Body of pancreas (tissue), 4 donors: ENCODE data around the gene RAP1B.

Experiments used
- POLR2A ChIP-seq, 3 donors: fragments of 450-650 bp; IDR thresholded peaks; one replicate each; pipeline ENCODE4 v1.6.1; 2016; ENCODE audit warnings: antibody characterized with exemption in 3 of 3, mild to moderate bottlenecking in 2 of 3
- TF ChIP-seq, protein P1 (sequence below), 7 experiments: fragments of 450-650 bp in 4 of 7; fragments of 200-600 bp in 3 of 7; sonication (generic) in 3 of 7; IDR thresholded peaks; one replicate each; pipeline ENCODE4 v1.5.1; 2016 to 2019; ENCODE audit warnings: antibody characterized with exemption in 7 of 7

- TF ChIP-seq, protein P1, sequence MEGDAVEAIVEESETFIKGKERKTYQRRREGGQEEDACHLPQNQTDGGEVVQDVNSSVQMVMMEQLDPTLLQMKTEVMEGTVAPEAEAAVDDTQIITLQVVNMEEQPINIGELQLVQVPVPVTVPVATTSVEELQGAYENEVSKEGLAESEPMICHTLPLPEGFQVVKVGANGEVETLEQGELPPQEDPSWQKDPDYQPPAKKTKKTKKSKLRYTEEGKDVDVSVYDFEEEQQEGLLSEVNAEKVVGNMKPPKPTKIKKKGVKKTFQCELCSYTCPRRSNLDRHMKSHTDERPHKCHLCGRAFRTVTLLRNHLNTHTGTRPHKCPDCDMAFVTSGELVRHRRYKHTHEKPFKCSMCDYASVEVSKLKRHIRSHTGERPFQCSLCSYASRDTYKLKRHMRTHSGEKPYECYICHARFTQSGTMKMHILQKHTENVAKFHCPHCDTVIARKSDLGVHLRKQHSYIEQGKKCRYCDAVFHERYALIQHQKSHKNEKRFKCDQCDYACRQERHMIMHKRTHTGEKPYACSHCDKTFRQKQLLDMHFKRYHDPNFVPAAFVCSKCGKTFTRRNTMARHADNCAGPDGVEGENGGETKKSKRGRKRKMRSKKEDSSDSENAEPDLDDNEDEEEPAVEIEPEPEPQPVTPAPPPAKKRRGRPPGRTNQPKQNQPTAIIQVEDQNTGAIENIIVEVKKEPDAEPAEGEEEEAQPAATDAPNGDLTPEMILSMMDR (IDR thresholded peaks at IDR 0.05): no peak
- no peak for TF ChIP-seq POLR2A (IDR thresholded peaks at IDR 0.05)
Measured at GRCh38 chr12:68617160-68617926, 6.6 kb downstream of the RAP1B start.
